ENCODE data around the gene ANKS3. TPM values are rescaled to one million over a fixed set of nuclear protein-coding genes. Genes with fewer than 3 reads are reported as not detected.
A peak's percentile ranks its signal among the peaks of the same experiment; 100 is the strongest.

Gene ANKS3
- 10 to 100 TPM in 1 of 6 experiments, 1 to 10 TPM in 5; 4.7 to 10.7 (median 7.6) TPM for total RNA-seq
- long read RNA-seq, partial matches to known transcripts: 0 of 2 reads
- long read RNA-seq, other reads (novel, unspliced or antisense): 2 of 2 reads

GRCh38 chr16:4734063-4734729 is at the start of gene ANKS3, which contains the start of gene DNAAF8:
TSS of gene ANKS3 (minus strand) at chr16:4734271. CDS start at chr16:4730149, 4,122 bp downstream.
TSS of gene DNAAF8 (plus strand) at chr16:4734537. CDS start at chr16:4736515, 1,978 bp downstream.
- ATAC-seq (peak; percentile 96 to 98 (median 97)), DNase-seq (peak; percentile 97 to 99 (median 98))
- peaks cover 0 to 11% (median 0%) of the 10 kb centered on the region in 4 donors for H3K4me1 ChIP-seq
- peak within 1 kb of the TSS in 2 of 3 donors; percentile 12 to 44 for H3K27ac ChIP-seq
- H3K9me3 ChIP-seq: no peaks in the 10 kb centered on the region
- no peak for TF ChIP-seq CTCF (IDR thresholded peaks at IDR 0.05)
- peak; percentile 39 for TF ChIP-seq POLR2A (IDR thresholded peaks at IDR 0.05)
- peak within 1 kb of the TSS; percentile 80 to 97 (median 94) for H3K4me3 ChIP-seq
- intact Hi-C loops (cut with DNase I): loop anchor here in 1 of 2 donors (10.0 kb wide), 1 partner anchor 221 kb away; the partner anchor contains the start of gene SEC14L5
- peaks cover 0 to 7% (median under 1%) of the 10 kb centered on the region in 4 donors for H3K36me3 ChIP-seq
- H3K27me3 ChIP-seq: no peaks in the 10 kb centered on the region
- 0% methylated on average over 18 of the region's 70 CpGs for WGBS (ENCODE audit: insufficient coverage, low coverage, low lambda C conversion rate, missing lambda C conversion rate)

- no peaks in the 10 kb centered on the region for H3K9me3 ChIP-seq
- H3K4me1 ChIP-seq: peaks cover 0 to 6% (median 0%) of the 10 kb centered on the region in 4 donors
- WGBS (ENCODE audit: insufficient coverage, low coverage, low lambda C conversion rate, missing lambda C conversion rate): 100% methylated on average over 2 of the region's 25 CpGs
- H3K27me3 ChIP-seq: no peaks in the 10 kb centered on the region
- no peak for TF ChIP-seq CTCF (IDR thresholded peaks at IDR 0.05)
- no peak for TF ChIP-seq POLR2A (IDR thresholded peaks at IDR 0.05)
- no peak overlapping the region for H3K4me3 ChIP-seq
- ATAC-seq (peak in 1 of 4 donors; percentile 18), DNase-seq (no peak)
- intact Hi-C loops (cut with DNase I): no loop called here
- no peaks in the 10 kb centered on the region for H3K36me3 ChIP-seq
- no peak overlapping the region for H3K27ac ChIP-seq
Observed at GRCh38 chr16:4783251-4783950, 49.3 kb upstream of the ANKS3 start.

- TF ChIP-seq POLR2A (IDR thresholded peaks at IDR 0.05) (no peak), CTCF (IDR thresholded peaks at IDR 0.05) (no peak)
- WGBS (ENCODE audit: insufficient coverage, low coverage, low lambda C conversion rate, missing lambda C conversion rate): 59% methylated on average over 4 of the region's 4 CpGs
- intact Hi-C loops (cut with DNase I): no loop called here
- ATAC-seq (no peak), DNase-seq (no peak)
- no peaks in the 10 kb centered on the region for H3K4me1 ChIP-seq
- no peaks in the 10 kb centered on the region for H3K27me3 ChIP-seq
- no peak overlapping the region for H3K4me3 ChIP-seq
- no peak overlapping the region for H3K27ac ChIP-seq
- no peaks in the 10 kb centered on the region for H3K9me3 ChIP-seq
- H3K36me3 ChIP-seq: no peaks in the 10 kb centered on the region
Observed at GRCh38 chr16:4780235-4780634, 46.2 kb upstream of the ANKS3 start.

GRCh38 chr16:4778050-4778392 is 44.0 kb upstream of the ANKS3 start:
- TF ChIP-seq POLR2A (IDR thresholded peaks at IDR 0.05) (no peak), CTCF (IDR thresholded peaks at IDR 0.05) (no peak)
- intact Hi-C loops (cut with DNase I): no loop called here
- DNase-seq: no peak
- no peak overlapping the region for H3K4me3 ChIP-seq
- no peaks in the 10 kb centered on the region for H3K27me3 ChIP-seq
- H3K9me3 ChIP-seq: no peaks in the 10 kb centered on the region
- no peaks in the 10 kb centered on the region for H3K4me1 ChIP-seq
- H3K36me3 ChIP-seq: no peaks in the 10 kb centered on the region
- WGBS (ENCODE audit: insufficient coverage, low coverage, low lambda C conversion rate, missing lambda C conversion rate): 78% methylated on average over 3 of the region's 5 CpGs
- H3K27ac ChIP-seq: no peak overlapping the region
- ATAC-seq: no peak

Data from right lobe of liver (tissue), 6 donors.